CD1c-positive myeloid dendritic cell (primary cell): ENCODE measurements around the gene STXBP5.
A peak's percentile ranks its signal among the peaks of the same experiment; 100 is the strongest.

Experiments
- DNase-seq: peaks from one replicate; pipeline ENCODE4 v3.0.0-alpha.2; 2016; ENCODE audit errors: extremely low spot score

The STXBP5 gene

GRCh38 chr6:147297663-147298316 is 93.6 kb downstream of the STXBP5 start:
- no peak for DNase-seq

- DNase-seq = no peak
Measured at GRCh38 chr6:147298461-147298860, 94.2 kb downstream of the STXBP5 start.

GRCh38 chr6:147299035-147299434 is 94.8 kb downstream of the STXBP5 start:
- DNase-seq = no peak

GRCh38 chr6:147301070-147301469 is 96.9 kb downstream of the STXBP5 start:
- DNase-seq = no peak

GRCh38 chr6:147304016-147304415 is 99.8 kb downstream of the STXBP5 start:
- no peak for DNase-seq

GRCh38 chr6:147310521-147310920 is 106.3 kb downstream of the STXBP5 start:
- DNase-seq = no peak

GRCh38 chr6:147311218-147311617 is 107.0 kb downstream of the STXBP5 start:
- DNase-seq = no peak

- DNase-seq = no peak
Measured at GRCh38 chr6:147321260-147321659, 117.0 kb downstream of the STXBP5 start.

- peak; percentile 92 for DNase-seq
Measured at GRCh38 chr6:147322299-147323162, 118.3 kb downstream of the STXBP5 start.

- DNase-seq = no peak
Measured at GRCh38 chr6:147325557-147325956, 121.3 kb downstream of the STXBP5 start.

- DNase-seq = no peak
Measured at GRCh38 chr6:147331401-147331800, 127.2 kb downstream of the STXBP5 start.

GRCh38 chr6:147337921-147338320 is 133.7 kb downstream of the STXBP5 start:
- DNase-seq = no peak

- no peak for DNase-seq
Measured at GRCh38 chr6:147341486-147341885, 137.3 kb downstream of the STXBP5 start.

GRCh38 chr6:147345902-147346301 is 141.7 kb downstream of the STXBP5 start:
- no peak for DNase-seq

GRCh38 chr6:147347179-147347881 is 143.1 kb downstream of the STXBP5 start:
- no peak for DNase-seq

- DNase-seq = no peak
Measured at GRCh38 chr6:147347882-147348575, 143.8 kb downstream of the STXBP5 start.

GRCh38 chr6:147361311-147361981 is 157.2 kb downstream of the STXBP5 start:
- no peak for DNase-seq

- DNase-seq = no peak
Measured at GRCh38 chr6:147366290-147366689, 162.1 kb downstream of the STXBP5 start.

GRCh38 chr6:147371325-147371724 is 167.1 kb downstream of the STXBP5 start:
- no peak for DNase-seq

- DNase-seq = no peak
Measured at GRCh38 chr6:147372806-147373205, 168.6 kb downstream of the STXBP5 start.

GRCh38 chr6:147378819-147379218 is 174.6 kb downstream of the STXBP5 start:
- no peak for DNase-seq
